Uterus (tissue), 4 donors: ENCODE results near the gene GPR160. TPM values are rescaled to one million over a fixed set of nuclear protein-coding genes. Genes with fewer than 3 reads are reported as not detected.

Source experiments
- DNase-seq, 2 donors: peaks; one replicate each; pipeline ENCODE4 v3.0.0-alpha.2; 2019 to 2020
- H3K27ac ChIP-seq, 2 donors: fragments of 200-600 bp; sonication (generic); 1 replicate in 1 of 2; 2 replicates in 1 of 2; pipeline ENCODE4 v1.5.1; 2016 to 2018
- H3K27me3 ChIP-seq, 2 donors: fragments of 200-600 bp; sonication (generic); one replicate each; pipeline ENCODE4 v1.5.1; 2018 to 2019; ENCODE audit warnings: control low read depth in 1 of 2
- H3K36me3 ChIP-seq, 2 donors: fragments of 200-600 bp; sonication (generic); one replicate each; pipeline ENCODE4 v1.5.1; 2019; ENCODE audit warnings: control low read depth in 1 of 2
- H3K4me1 ChIP-seq, 2 donors: fragments of 200-600 bp; sonication (generic); one replicate each; pipeline ENCODE4 v1.5.1; 2018 to 2019; ENCODE audit warnings: control low read depth in 1 of 2
- H3K4me3 ChIP-seq, 2 donors: fragments of 200-600 bp; sonication (generic); 1 replicate in 1 of 2; 2 replicates in 1 of 2; pipeline ENCODE4 v1.5.1; 2018 to 2019; ENCODE audit warnings: mild to moderate bottlenecking in 1 of 2
- H3K9me3 ChIP-seq, 2 donors: fragments of 200-600 bp; sonication (generic); one replicate each; pipeline ENCODE4 v1.5.1; 2019; ENCODE audit warnings: control low read depth in 1 of 2
- CTCF ChIP-seq, 4 experiments: fragments of 200-600 bp in 2 of 4; fragments of 450-650 bp in 2 of 4; sonication (generic) in 2 of 4; IDR thresholded peaks; one replicate each; pipeline ENCODE4 v1.5.1; 2016 to 2019; ENCODE audit warnings: antibody characterized with exemption in 4 of 4, mild to moderate bottlenecking in 2 of 4, moderate library complexity in 1 of 4
- POLR2A ChIP-seq, 2 donors: fragments of 450-650 bp; IDR thresholded peaks; one replicate each; pipeline ENCODE4 v1.6.1; 2016; ENCODE audit warnings: antibody characterized with exemption in 2 of 2, mild to moderate bottlenecking in 1 of 2, moderate library complexity in 1 of 2
- intact Hi-C: fragments of 100-400 bp; cut with DNase I; formaldehyde crosslinking; loops from one replicate; pipeline ENCODE4 v1.15.1; 2023; ENCODE audit warnings: low total_unique reads
- total RNA-seq, 4 donors: library from RNA; depleted of rRNA in 3 of 4; stranded (reverse); fragments of >200 nt in 3 of 4; gene quantifications; one replicate each; pipeline versions ENCODE4 v1.1.0 to v1.2.4, GENCODE V29; 2014 to 2023
- donor health status: DM: yes; HTN: yes; CAD: no.

GPR160 gene
- total RNA-seq, 4 donors from 2014 or later = 2.6 to 21.0 (median 8.6) TPM; not detected in 1

- intact Hi-C loops = no loop called here
- no peak overlapping the region for H3K4me3 ChIP-seq
- H3K27me3 ChIP-seq = no peaks in the 10 kb centered on the region
- no peaks in the 10 kb centered on the region for H3K4me1 ChIP-seq
- H3K9me3 ChIP-seq = no peaks in the 10 kb centered on the region
- H3K27ac ChIP-seq = no peak overlapping the region
- H3K36me3 ChIP-seq = no peaks in the 10 kb centered on the region
- DNase-seq = no peak
- no peak for TF ChIP-seq POLR2A (IDR thresholded peaks at IDR 0.05)
- TF ChIP-seq CTCF (IDR thresholded peaks at IDR 0.05) = no peak
Observed at GRCh38 chr3:170062068-170062467, 24.3 kb downstream of the GPR160 start.

GRCh38 chr3:170062769-170063168, 25.0 kb downstream of the GPR160 start:
- no peaks in the 10 kb centered on the region for H3K4me1 ChIP-seq
- no peak overlapping the region for H3K27ac ChIP-seq
- no peaks in the 10 kb centered on the region for H3K27me3 ChIP-seq
- no peaks in the 10 kb centered on the region for H3K9me3 ChIP-seq
- no peak overlapping the region for H3K4me3 ChIP-seq
- no peak for TF ChIP-seq POLR2A (IDR thresholded peaks at IDR 0.05)
- TF ChIP-seq CTCF (IDR thresholded peaks at IDR 0.05) = no peak
- DNase-seq = no peak
- intact Hi-C loops = no loop called here
- H3K36me3 ChIP-seq = no peaks in the 10 kb centered on the region

GRCh38 chr3:170063691-170064090, 25.9 kb downstream of the GPR160 start:
- no peak for DNase-seq
- no peaks in the 10 kb centered on the region for H3K27me3 ChIP-seq
- no peaks in the 10 kb centered on the region for H3K4me1 ChIP-seq
- TF ChIP-seq POLR2A (IDR thresholded peaks at IDR 0.05) (no peak), CTCF (IDR thresholded peaks at IDR 0.05) (no peak)
- intact Hi-C loops = no loop called here
- H3K4me3 ChIP-seq = no peak overlapping the region
- no peaks in the 10 kb centered on the region for H3K9me3 ChIP-seq
- H3K27ac ChIP-seq = no peak overlapping the region
- no peaks in the 10 kb centered on the region for H3K36me3 ChIP-seq

GRCh38 chr3:170064108-170064507, 26.3 kb downstream of the GPR160 start:
- no peak for TF ChIP-seq CTCF (IDR thresholded peaks at IDR 0.05)
- DNase-seq = no peak
- H3K27me3 ChIP-seq = no peaks in the 10 kb centered on the region
- no peaks in the 10 kb centered on the region for H3K9me3 ChIP-seq
- no peaks in the 10 kb centered on the region for H3K4me1 ChIP-seq
- H3K4me3 ChIP-seq = no peak overlapping the region
- intact Hi-C loops = no loop called here
- no peak overlapping the region for H3K27ac ChIP-seq
- no peaks in the 10 kb centered on the region for H3K36me3 ChIP-seq

- H3K27me3 ChIP-seq = no peaks in the 10 kb centered on the region
- no peak for TF ChIP-seq POLR2A (IDR thresholded peaks at IDR 0.05)
- TF ChIP-seq CTCF (IDR thresholded peaks at IDR 0.05) = no peak
- no peaks in the 10 kb centered on the region for H3K36me3 ChIP-seq
- no peak overlapping the region for H3K27ac ChIP-seq
- intact Hi-C loops = no loop called here
- no peaks in the 10 kb centered on the region for H3K4me1 ChIP-seq
- DNase-seq = no peak
- no peaks in the 10 kb centered on the region for H3K9me3 ChIP-seq
- no peak overlapping the region for H3K4me3 ChIP-seq
Observed at GRCh38 chr3:170075441-170076091, 37.8 kb downstream of the GPR160 start.
